HepG2 (cell line): ENCODE data around the gene SLC25A33. TPM values are rescaled to one million over a fixed set of nuclear protein-coding genes. Genes with fewer than 3 reads are reported as not detected.

ENCODE experiments used
- ATAC-seq: fragments of 200-7000 bp; cut with Tn5 transposase; 3 replicates; pipeline ENCODE4 v1.9.1; 2020; ENCODE audit warnings: mild to moderate bottlenecking, moderate library complexity
- BruUV-seq: library from RNA; stranded (reverse); fragments of 400-500 nt; replicated peaks from 2 replicates; lab custom pipeline; 2021; lab: Mats Ljungman, UMichigan
- CTCF ChIA-PET: fragments of 300-600 bp; formaldehyde crosslinking; extraction: SDS; loops from one replicate; lab custom pipeline; 2021; ENCODE audit warnings: low total read pairs, inconsistent platforms, low intra/inter-chr PET ratio; lab: Yijun Ruan, JAX
- POLR2A ChIA-PET: fragments of 350-600 bp; sonication (Branson Sonifier 250); formaldehyde crosslinking; loops from one replicate; lab custom pipeline; 2020; ENCODE audit warnings: antibody characterized with exemption, inconsistent platforms; lab: Yijun Ruan, JAX
- DNase-seq: peaks from one replicate; pipeline ENCODE4 v3.0.0-alpha.2; 2015; ENCODE audit warnings: low spot score
- FAIRE-seq: peaks from 3 replicates; lab custom pipeline; 2011; peaks lifted over from hg19 to GRCh38; lab: Jason Lieb, UNC
- H2AFZ ChIP-seq: one replicate; pipeline ENCODE4 v1.6.1; 2011; ENCODE audit warnings: low read length, inconsistent platforms
- H3K27ac ChIP-seq: fragments of 300-600 bp; 3 replicates; pipeline ENCODE4 v1.8.0; 2011; ENCODE audit warnings: mixed run types, mild to moderate bottlenecking, mixed read lengths, low read length, inconsistent platforms; ENCODE audit not compliant: insufficient read depth; ENCODE audit errors: extremely low read length
- H3K27me3 ChIP-seq, 2 experiments: fragments of 200-600 bp in 1 of 2; 2 replicates in 1 of 2; 3 replicates in 1 of 2; pipeline versions ENCODE4 v1.6.0 to v1.8.0; 2011; ENCODE audit warnings: low read length in 2 of 2, mild to moderate bottlenecking in 2 of 2, moderate library complexity in 2 of 2, inconsistent platforms in 1 of 2; ENCODE audit not compliant: insufficient read depth in 2 of 2, control insufficient read depth in 1 of 2
- H3K36me3 ChIP-seq, 2 experiments: fragments of 200-600 bp in 1 of 2; replicated peaks in 1 of 2; 2 replicates in 1 of 2; 3 replicates in 1 of 2; pipeline versions ENCODE4 v1.5.1 to v1.8.0; 2011; ENCODE audit warnings: low read length in 2 of 2, inconsistent platforms in 1 of 2; ENCODE audit not compliant: insufficient read depth in 2 of 2, control insufficient read depth in 1 of 2
- H3K4me1 ChIP-seq: 2 replicates; pipeline ENCODE4 v1.5.1; 2012; ENCODE audit warnings: low read length, inconsistent platforms; ENCODE audit not compliant: insufficient read depth
- H3K4me2 ChIP-seq: 2 replicates; pipeline ENCODE4 v1.6.0; 2011; ENCODE audit warnings: low read depth, low read length, inconsistent platforms
- H3K4me3 ChIP-seq, 3 experiments: fragments of 200-600 bp in 1 of 3; sonication (generic), shearing (Covaris generic) in 1 of 3; replicated peaks in 1 of 3; 2 replicates each; pipeline ENCODE4 v1.5.1; 2011 to 2016; ENCODE audit warnings: low read length in 3 of 3, inconsistent platforms in 2 of 3, low read depth in 2 of 3, mild to moderate bottlenecking in 2 of 3, control low read depth in 1 of 3, mixed read lengths in 1 of 3; ENCODE audit not compliant: insufficient read depth in 1 of 3
- H3K79me2 ChIP-seq: one replicate; pipeline ENCODE4 v1.6.1; 2011; ENCODE audit warnings: low read length, inconsistent platforms; ENCODE audit not compliant: insufficient read depth
- H3K9ac ChIP-seq: 2 replicates; pipeline ENCODE4 v1.6.0; 2011; ENCODE audit warnings: mild to moderate bottlenecking, low read depth, low read length, inconsistent platforms; ENCODE audit not compliant: insufficient read depth
- H3K9me3 ChIP-seq: 2 replicates; pipeline ENCODE4 v1.5.1; 2012; ENCODE audit warnings: mild to moderate bottlenecking, low read length
- H4K20me1 ChIP-seq: 2 replicates; pipeline ENCODE4 v1.6.0; 2011; ENCODE audit warnings: inconsistent platforms, mild to moderate bottlenecking, low read length, moderate library complexity; ENCODE audit not compliant: insufficient read depth
- GMEB2 ChIP-seq: IDR thresholded peaks from 2 replicates; pipeline ENCODE4 v1.6.1; 2016; ENCODE audit warnings: missing biosample characterization, missing genetic modification reagents, low read depth
- ZBTB43 ChIP-seq: sonication (generic); formaldehyde crosslinking; conservative IDR thresholded peaks from 2 replicates; pipeline ENCODE4 v1.4.0; 2020; ENCODE audit warnings: missing genetic modification reagents
- ZNF850 ChIP-seq: sonication (generic); formaldehyde crosslinking; conservative IDR thresholded peaks from 2 replicates; pipeline ENCODE4 v1.9.0; 2021; ENCODE audit warnings: mild to moderate bottlenecking, missing genetic modification reagents
- WGBS: methylation state at CpG from one replicate; pipeline ENCODE4 v1.1.6; 2017; ENCODE audit warnings: low lambda C conversion rate; 5-methylcytosine and 5-hydroxymethylcytosine counted together
- in situ Hi-C: cut with HindIII; loops from 2 replicates; pipeline ENCODE4 v1.10.0; 2017; ENCODE audit warnings: low pct_unique_long_range_greater_than_20kb; ENCODE audit not compliant: extremely low pct_ligation_motif_present
- intact Hi-C: fragments of 100-400 bp; cut with micrococcal nuclease; formaldehyde crosslinking; loops from one replicate; pipeline ENCODE4 v1.10.0; 2022; ENCODE audit not compliant: unreplicated experiment
- polyA plus RNA-seq, 8 experiments: library from polyadenylated mRNA; depleted of rRNA in 3 of 8; stranded (reverse) in 7 of 8; unstranded in 1 of 8; fragments of >200 nt; fragmentation: Illumina TruSeq in 4 of 8; extraction: Trizol in 4 of 8; gene quantifications; 2 replicates each; pipeline versions ENCODE4 v1.2.1 to v1.2.3, GENCODE V29; 2011 to 2016; ENCODE audit warnings: low read depth in 4 of 8, missing spikeins in 1 of 8, mixed read lengths in 1 of 8; ENCODE audit not compliant: insufficient read depth in 1 of 8
- total RNA-seq, 5 experiments: library from RNA; depleted of rRNA; stranded (reverse); fragments of >200 nt; fragmentation: Illumina TruSeq; extraction: Trizol; gene quantifications; 2 replicates each; pipeline ENCODE4 v1.2.3, GENCODE V29; 2016; ENCODE audit warnings: low read depth in 1 of 5

Gene SLC25A33
- total and polyA plus RNA-seq, 2 of the 13 experiments (the other 11 are each of a cell fraction or from before 2014, with no cell fraction given), result 15.4 to 50.3 TPM

GRCh38 chr1:9536301-9536700, 3.0 kb upstream of the SLC25A33 start:
- Histone ChIP-seq H3K4me3 (no peak overlapping the region), H3K27me3 (no peaks in the 10 kb centered on the region), H3K4me2 (no peak overlapping the region)
- no peak for ATAC-seq
- no peak for FAIRE-seq
- no peak for TF ChIP-seq ZBTB43 (CRISPR knock-in tag)
- no peak for TF ChIP-seq GMEB2 (CRISPR knock-in tag)
- no peak for TF ChIP-seq ZNF850 (CRISPR knock-in tag)
- TF ChIP-seq, all 625 proteins: peak for 0
- WGBS, result 91% methylated on average over 1 of the region's 1 CpG
- Histone ChIP-seq H3K27ac (no peak overlapping the region), H3K4me1 (peaks cover 56% of the 10 kb centered on the region), H3K36me3 (no peaks in the 10 kb centered on the region), H3K79me2 (peaks cover 15% of the 10 kb centered on the region), H3K9me3 (no peaks in the 10 kb centered on the region; the same call in 1 of the 2 replicates), H2AFZ (no peak overlapping the region), H4K20me1 (no peaks in the 10 kb centered on the region), H3K9ac (no peak overlapping the region)
- POLR2A ChIA-PET, result interaction anchor here (5.4 kb wide), 1 partner anchor 16 kb away, joined by 82 read pairs; no protein-coding TSS in a partner anchor
- DNase-seq, result no peak
- in situ Hi-C loops (no loop called here), intact Hi-C loops (loop anchor here (5.0 kb wide), 1 partner anchor 34 kb away; no protein-coding TSS in a partner anchor)
- no TSS peak for BruUV-seq
- CTCF ChIA-PET, result no interaction called here
